ENCODE results near the gene JMJD1C.

DNA sequence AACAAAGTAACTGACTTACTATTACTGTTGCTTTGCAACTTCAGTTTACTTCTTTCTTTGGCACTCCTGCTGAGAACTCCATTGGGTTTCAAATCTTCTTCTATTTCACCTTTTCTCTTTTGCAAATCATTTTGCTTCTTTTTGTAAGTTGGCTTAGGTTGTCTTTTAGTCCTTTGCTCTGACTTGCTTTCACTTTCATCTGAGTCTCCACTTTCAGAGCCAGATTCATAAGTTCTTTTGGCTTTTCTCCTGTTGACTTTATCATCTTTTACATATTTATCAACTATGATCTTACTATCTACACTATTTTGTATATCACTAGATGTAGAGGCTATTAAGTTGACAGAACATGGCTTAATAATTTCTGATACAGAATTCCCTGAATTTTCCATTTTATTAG is 259.2 kb downstream of the JMJD1C start:
- no peak for TF ChIP-seq POLR2A (IDR thresholded peaks at IDR 0.05)
- TF ChIP-seq, protein P1, sequence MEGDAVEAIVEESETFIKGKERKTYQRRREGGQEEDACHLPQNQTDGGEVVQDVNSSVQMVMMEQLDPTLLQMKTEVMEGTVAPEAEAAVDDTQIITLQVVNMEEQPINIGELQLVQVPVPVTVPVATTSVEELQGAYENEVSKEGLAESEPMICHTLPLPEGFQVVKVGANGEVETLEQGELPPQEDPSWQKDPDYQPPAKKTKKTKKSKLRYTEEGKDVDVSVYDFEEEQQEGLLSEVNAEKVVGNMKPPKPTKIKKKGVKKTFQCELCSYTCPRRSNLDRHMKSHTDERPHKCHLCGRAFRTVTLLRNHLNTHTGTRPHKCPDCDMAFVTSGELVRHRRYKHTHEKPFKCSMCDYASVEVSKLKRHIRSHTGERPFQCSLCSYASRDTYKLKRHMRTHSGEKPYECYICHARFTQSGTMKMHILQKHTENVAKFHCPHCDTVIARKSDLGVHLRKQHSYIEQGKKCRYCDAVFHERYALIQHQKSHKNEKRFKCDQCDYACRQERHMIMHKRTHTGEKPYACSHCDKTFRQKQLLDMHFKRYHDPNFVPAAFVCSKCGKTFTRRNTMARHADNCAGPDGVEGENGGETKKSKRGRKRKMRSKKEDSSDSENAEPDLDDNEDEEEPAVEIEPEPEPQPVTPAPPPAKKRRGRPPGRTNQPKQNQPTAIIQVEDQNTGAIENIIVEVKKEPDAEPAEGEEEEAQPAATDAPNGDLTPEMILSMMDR (IDR thresholded peaks at IDR 0.05): no peak
